ENCODE measurements around the gene CDH4.

DNA sequence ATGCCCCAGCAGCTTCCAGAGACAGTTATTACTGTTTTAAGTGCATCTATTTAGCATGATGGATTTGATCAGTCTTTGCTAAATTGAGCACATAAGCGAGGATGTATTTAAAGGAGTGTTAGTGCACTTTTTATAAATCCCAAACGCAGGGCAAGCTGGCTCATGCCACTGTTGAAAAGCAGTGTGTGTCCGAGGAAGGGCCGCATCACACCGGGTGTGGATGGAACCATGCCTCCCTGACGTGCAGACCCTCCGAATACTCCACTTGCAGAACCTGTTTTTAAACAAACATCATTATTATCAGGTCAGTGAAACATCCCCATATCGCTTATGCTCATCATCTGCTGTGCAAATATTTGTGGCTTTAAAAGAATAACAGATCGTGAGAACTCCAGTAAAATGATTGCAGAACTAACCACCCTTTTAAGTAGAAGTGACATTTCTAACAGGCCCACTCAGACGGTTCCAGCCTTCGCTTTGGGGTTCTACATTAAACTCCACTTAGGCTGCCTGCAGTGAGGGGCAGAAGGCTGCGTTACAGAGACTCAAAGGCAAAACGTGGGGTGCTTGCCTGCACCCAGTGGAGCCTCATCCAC, 190.1 kb downstream of the CDH4 start:
- TF ChIP-seq, protein P1, sequence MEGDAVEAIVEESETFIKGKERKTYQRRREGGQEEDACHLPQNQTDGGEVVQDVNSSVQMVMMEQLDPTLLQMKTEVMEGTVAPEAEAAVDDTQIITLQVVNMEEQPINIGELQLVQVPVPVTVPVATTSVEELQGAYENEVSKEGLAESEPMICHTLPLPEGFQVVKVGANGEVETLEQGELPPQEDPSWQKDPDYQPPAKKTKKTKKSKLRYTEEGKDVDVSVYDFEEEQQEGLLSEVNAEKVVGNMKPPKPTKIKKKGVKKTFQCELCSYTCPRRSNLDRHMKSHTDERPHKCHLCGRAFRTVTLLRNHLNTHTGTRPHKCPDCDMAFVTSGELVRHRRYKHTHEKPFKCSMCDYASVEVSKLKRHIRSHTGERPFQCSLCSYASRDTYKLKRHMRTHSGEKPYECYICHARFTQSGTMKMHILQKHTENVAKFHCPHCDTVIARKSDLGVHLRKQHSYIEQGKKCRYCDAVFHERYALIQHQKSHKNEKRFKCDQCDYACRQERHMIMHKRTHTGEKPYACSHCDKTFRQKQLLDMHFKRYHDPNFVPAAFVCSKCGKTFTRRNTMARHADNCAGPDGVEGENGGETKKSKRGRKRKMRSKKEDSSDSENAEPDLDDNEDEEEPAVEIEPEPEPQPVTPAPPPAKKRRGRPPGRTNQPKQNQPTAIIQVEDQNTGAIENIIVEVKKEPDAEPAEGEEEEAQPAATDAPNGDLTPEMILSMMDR (IDR thresholded peaks at IDR 0.05), result no peak
- TF ChIP-seq EZH2 (IDR thresholded peaks at IDR 0.05), result no peak

All from neural progenitor cell (in vitro differentiated cells).